ENCODE data around the gene INSYN2B. TPM values are rescaled to one million over a fixed set of nuclear protein-coding genes. Genes with fewer than 3 reads are reported as not detected.

Gene INSYN2B
- total and polyA plus RNA-seq, 2 of the 8 experiments (the other 6 are each of a cell fraction or from before 2014, with no cell fraction given) = not detected

DNA sequence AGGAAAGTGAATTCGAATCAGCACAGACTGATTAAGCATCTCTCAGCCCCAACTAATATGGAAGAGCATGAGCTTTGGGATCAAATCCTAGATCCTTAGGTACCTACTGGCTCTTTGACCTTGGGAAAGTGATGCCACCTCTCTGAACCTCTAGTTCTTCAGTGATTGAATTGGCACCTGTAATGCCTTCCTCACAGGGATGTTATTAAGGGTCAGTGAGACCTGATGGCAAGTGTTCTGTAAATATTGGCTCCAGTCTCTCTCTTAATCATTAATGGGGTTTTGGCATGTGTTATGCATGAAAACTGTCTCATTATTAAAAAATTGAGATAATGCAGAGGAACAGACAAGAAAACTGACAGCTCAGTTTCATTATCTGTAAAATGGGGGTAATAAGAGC lies 115.8 kb downstream of the INSYN2B start:
- Histone ChIP-seq H3K4me3 (ENCODE audit: extremely low read depth in 1 of 4, insufficient read depth in 2 of 4, low read depth in 3 of 4, low read length in 4 of 4) (no peak overlapping the region), H3K14ac (ENCODE audit: insufficient read length) (no peak overlapping the region), H3K23me2 (ENCODE audit: low read depth, low read length) (no peaks in the 10 kb centered on the region), H3K27me3 (replicated peaks in 1 of 4; ENCODE audit: control insufficient read depth in 3 of 4, extremely low read depth in 1 of 4, insufficient read depth in 3 of 4, low read length in 3 of 4) (peaks cover 0 to 2% (median 0%) of the 10 kb centered on the region in 4 experiments; a peak in 1 of 7 replicates), H3K56ac (replicated peaks; ENCODE audit: insufficient read length, low read depth, low read length) (no peak overlapping the region), H3K79me2 (ENCODE audit: control insufficient read depth in 1 of 2, insufficient read depth in 2 of 2, low read length in 2 of 2) (no peaks in the 10 kb centered on the region), H3K4me2 (ENCODE audit: insufficient read depth in 1 of 2, low read depth in 2 of 2, low read length in 2 of 2) (no peak overlapping the region), H2BK120ac (replicated peaks; ENCODE audit: low read depth, low read length) (no peak overlapping the region), H3K4ac (replicated peaks; ENCODE audit: insufficient read length, low read depth, low read length) (no peak overlapping the region), H3K9ac (replicated peaks in 1 of 4; ENCODE audit: extremely low read depth in 1 of 4, low read depth in 3 of 4, low read length in 3 of 4) (no peak overlapping the region), H3K27ac (ENCODE audit: low read depth, low read length) (no peak overlapping the region), H3K23ac (ENCODE audit: insufficient read length) (no peak overlapping the region), H2BK15ac (ENCODE audit: low read length) (no peak overlapping the region), H4K20me1 (replicated peaks in 1 of 2; ENCODE audit: control insufficient read depth in 1 of 2, insufficient read depth in 2 of 2, low read length in 2 of 2) (no peaks in the 10 kb centered on the region), H2BK12ac (ENCODE audit: low read depth, low read length) (no peak overlapping the region), H4K5ac (ENCODE audit: insufficient read length, low read depth, low read length) (no peak overlapping the region), H4K8ac (ENCODE audit: extremely low read depth, insufficient read depth, low read length) (no peak overlapping the region), H3K4me1 (replicated peaks in 1 of 4; ENCODE audit: control insufficient read depth in 3 of 4, insufficient read depth in 4 of 4, low read length in 3 of 4) (peaks cover 0 to 5% (median 3%) of the 10 kb centered on the region in 4 experiments; a peak in 5 of 7 replicates), H4K91ac (replicated peaks; ENCODE audit: insufficient read length, low read length) (no peak overlapping the region), H3K18ac (ENCODE audit: extremely low read depth, low read length) (no peak overlapping the region), H3K36me3 (ENCODE audit: control insufficient read depth in 2 of 4, insufficient read depth in 4 of 4, low read length in 3 of 4) (no peaks in the 10 kb centered on the region; a peak in 1 of 8 replicates), H2BK5ac (ENCODE audit: low read depth, low read length) (no peak overlapping the region), H3K79me1 (ENCODE audit: low read depth, low read length) (no peaks in the 10 kb centered on the region), H3K9me3 (ENCODE audit: insufficient read depth in 2 of 2, low read depth in 1 of 2, low read length in 1 of 2) (no peaks in the 10 kb centered on the region), H2AFZ (ENCODE audit: low read length) (no peak overlapping the region), H2AK5ac (ENCODE audit: low read depth, low read length) (no peak overlapping the region), H2BK20ac (ENCODE audit: low read length) (no peak overlapping the region)
- no peak for DNase-seq (ENCODE audit: low read depth in 1 of 2, low spot score in 2 of 2)
- CTCF ChIA-PET (ENCODE audit: partially characterized antibody) = no interaction called here
- no peak for FAIRE-seq
- POLR2A ChIA-PET (ENCODE audit: partially characterized antibody) = no interaction called here
- WGBS, 2 experiments (ENCODE audit: extremely low coverage in 1 of 2, insufficient coverage in 1 of 2, insufficient read length in 1 of 2, insufficient replicate concordance in 2 of 2, low coverage in 1 of 2, low lambda C conversion rate in 2 of 2, missing lambda C conversion rate in 1 of 2) = no CpG with 5 or more reads among the region's 1 CpG
- TF ChIP-seq USF2 (IDR thresholded peaks at IDR 0.05; ENCODE audit: low read length) = no peak
- no peak for TF ChIP-seq YY1 (IDR thresholded peaks at IDR 0.05; ENCODE audit: low read depth, low read length)
- no peak for TF ChIP-seq TEAD4 (IDR thresholded peaks at IDR 0.05; ENCODE audit: low read depth, low read length)
- TF ChIP-seq PHF8 (conservative IDR thresholded peaks at IDR 0.05; ENCODE audit: low read depth, low read length) = no peak
- no peak for TF ChIP-seq SIX5 (IDR thresholded peaks at IDR 0.05; ENCODE audit: low read depth, low read length)
- TF ChIP-seq CEBPB (IDR thresholded peaks at IDR 0.05; ENCODE audit: low read depth, low read length) = no peak
- no peak for TF ChIP-seq RBBP5 (IDR thresholded peaks at IDR 0.05; ENCODE audit: borderline replicate concordance, low read depth, low read length)
- TF ChIP-seq BRCA1 (IDR thresholded peaks at IDR 0.05; ENCODE audit: low read depth, low read length) = no peak
- TF ChIP-seq CTBP2 (IDR thresholded peaks at IDR 0.05; ENCODE audit: borderline replicate concordance, insufficient read depth, insufficient read length, low read length) = no peak
- TF ChIP-seq HDAC2 (IDR thresholded peaks at IDR 0.05; ENCODE audit: borderline replicate concordance in 1 of 2, low read depth in 2 of 2, low read length in 2 of 2) = no peak
- no peak for TF ChIP-seq CBX5 (IDR thresholded peaks at IDR 0.05; ENCODE audit: low read depth, low read length)
